Astrocyte (in vitro differentiated cells and primary cell): Measurements from ENCODE around the gene ERN1.

Source experiments
- EZH2 ChIP-seq: IDR thresholded peaks from 2 replicates; pipeline ENCODE4 v1.6.1; 2012; ENCODE audit warnings: mild to moderate bottlenecking, low read length, inconsistent platforms; ENCODE audit not compliant: insufficient read depth
- TF ChIP-seq, protein P1 (sequence below): IDR thresholded peaks from 2 replicates; pipeline ENCODE4 v1.5.1; 2011; ENCODE audit warnings: low read depth, mild to moderate bottlenecking, inconsistent platforms, low read length, moderate library complexity; ENCODE audit not compliant: insufficient read depth

DNA sequence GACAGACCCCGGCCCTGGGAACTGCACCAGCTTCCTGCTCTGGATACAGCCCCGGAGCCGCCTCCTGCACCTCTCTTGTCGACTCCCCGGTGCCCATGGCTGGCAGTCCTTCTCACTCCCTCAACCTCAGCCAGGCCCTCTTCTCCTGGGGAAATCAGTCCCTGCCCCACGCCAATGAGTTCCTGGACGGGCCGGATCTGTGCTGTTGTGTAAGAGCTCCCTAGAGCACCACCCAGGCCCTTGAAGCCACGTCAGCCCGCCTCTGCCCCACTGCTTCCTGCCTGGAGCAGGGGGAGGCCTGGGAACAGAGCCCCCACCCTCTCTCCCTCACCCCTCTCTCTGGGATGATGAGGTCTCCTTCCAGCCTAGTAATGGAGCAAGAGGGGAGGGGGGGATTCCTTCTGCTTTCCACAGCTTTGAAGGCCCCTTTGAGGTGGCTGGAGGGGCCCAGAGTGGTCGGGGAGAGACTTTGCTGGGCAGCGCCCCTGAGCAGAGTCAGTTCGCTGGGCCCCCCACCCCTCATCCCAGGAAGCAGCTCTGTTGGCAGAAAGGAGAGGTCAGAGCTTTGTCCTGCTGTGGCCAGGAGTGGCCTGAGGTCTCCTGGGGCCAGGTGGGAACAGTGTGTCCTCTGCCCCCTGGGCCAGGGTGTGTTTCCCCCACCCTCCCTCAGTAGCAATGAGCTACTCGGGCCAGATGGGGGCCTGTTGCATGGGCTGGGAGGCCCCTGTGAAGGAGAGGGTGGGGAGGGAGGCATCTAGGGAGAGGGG is 128.0 kb downstream of the ERN1 start:
- TF ChIP-seq, protein P1, sequence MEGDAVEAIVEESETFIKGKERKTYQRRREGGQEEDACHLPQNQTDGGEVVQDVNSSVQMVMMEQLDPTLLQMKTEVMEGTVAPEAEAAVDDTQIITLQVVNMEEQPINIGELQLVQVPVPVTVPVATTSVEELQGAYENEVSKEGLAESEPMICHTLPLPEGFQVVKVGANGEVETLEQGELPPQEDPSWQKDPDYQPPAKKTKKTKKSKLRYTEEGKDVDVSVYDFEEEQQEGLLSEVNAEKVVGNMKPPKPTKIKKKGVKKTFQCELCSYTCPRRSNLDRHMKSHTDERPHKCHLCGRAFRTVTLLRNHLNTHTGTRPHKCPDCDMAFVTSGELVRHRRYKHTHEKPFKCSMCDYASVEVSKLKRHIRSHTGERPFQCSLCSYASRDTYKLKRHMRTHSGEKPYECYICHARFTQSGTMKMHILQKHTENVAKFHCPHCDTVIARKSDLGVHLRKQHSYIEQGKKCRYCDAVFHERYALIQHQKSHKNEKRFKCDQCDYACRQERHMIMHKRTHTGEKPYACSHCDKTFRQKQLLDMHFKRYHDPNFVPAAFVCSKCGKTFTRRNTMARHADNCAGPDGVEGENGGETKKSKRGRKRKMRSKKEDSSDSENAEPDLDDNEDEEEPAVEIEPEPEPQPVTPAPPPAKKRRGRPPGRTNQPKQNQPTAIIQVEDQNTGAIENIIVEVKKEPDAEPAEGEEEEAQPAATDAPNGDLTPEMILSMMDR = no peak
- no peak for TF ChIP-seq EZH2
